Muscle layer of duodenum (tissue), 2 donors: ENCODE measurements around the gene ERC1.
"Not testable (repeated sequence)": the region's sequence is repeated elsewhere in the genome, so short reads cannot be mapped to it uniquely, and the experiment has no call there.

ENCODE experiments used
- H3K27ac ChIP-seq: one replicate; pipeline ENCODE4 v1.7.0; 2013; ENCODE audit warnings: mild to moderate bottlenecking, low read length
- H3K27me3 ChIP-seq: one replicate; pipeline ENCODE4 v1.7.0; 2013; ENCODE audit warnings: low read depth, mild to moderate bottlenecking, control low read depth, low read length
- H3K36me3 ChIP-seq, 2 donors: one replicate each; pipeline ENCODE4 v1.7.0; 2013; ENCODE audit warnings: low read length in 2 of 2, control low read depth in 1 of 2, mild to moderate bottlenecking in 1 of 2; ENCODE audit not compliant: insufficient read depth in 2 of 2, control insufficient read depth in 1 of 2
- H3K4me1 ChIP-seq, 2 donors: one replicate each; pipeline ENCODE4 v1.7.0; 2013; ENCODE audit warnings: low read length in 2 of 2, mild to moderate bottlenecking in 2 of 2, control low read depth in 1 of 2, moderate library complexity in 1 of 2; ENCODE audit not compliant: insufficient read depth in 2 of 2, control insufficient read depth in 1 of 2
- H3K4me3 ChIP-seq, 2 donors: one replicate each; pipeline ENCODE4 v1.7.0; 2013; ENCODE audit warnings: low read length in 2 of 2, low read depth in 1 of 2, mild to moderate bottlenecking in 1 of 2
- H3K9me3 ChIP-seq, 2 donors: one replicate each; pipeline ENCODE4 v1.7.0; 2013; ENCODE audit warnings: low read length in 2 of 2, control low read depth in 1 of 2, mild to moderate bottlenecking in 1 of 2; ENCODE audit not compliant: control insufficient read depth in 1 of 2
- donor health status: healthy.

ERC1 gene

GRCh38 chr12:1329784-1330476, 338.9 kb downstream of the ERC1 start:
- H3K4me1 ChIP-seq, result no peaks in the 10 kb centered on the region
- no peak overlapping the region for H3K4me3 ChIP-seq
- H3K36me3 ChIP-seq, result no peaks in the 10 kb centered on the region
- H3K9me3 ChIP-seq, result no peaks in the 10 kb centered on the region
- no peaks in the 10 kb centered on the region for H3K27me3 ChIP-seq
- H3K27ac ChIP-seq, result no peak overlapping the region

GRCh38 chr12:1330477-1330827, 339.4 kb downstream of the ERC1 start:
- Histone ChIP-seq H3K27ac (no peak overlapping the region), H3K9me3 (no peaks in the 10 kb centered on the region), H3K4me1 (no peaks in the 10 kb centered on the region), H3K36me3 (no peaks in the 10 kb centered on the region), H3K27me3 (no peaks in the 10 kb centered on the region), H3K4me3 (no peak overlapping the region)

GRCh38 chr12:1332327-1332726, 341.3 kb downstream of the ERC1 start:
- H3K4me3 ChIP-seq, result no peak overlapping the region
- no peaks in the 10 kb centered on the region for H3K36me3 ChIP-seq
- H3K27me3 ChIP-seq, result no peaks in the 10 kb centered on the region
- H3K4me1 ChIP-seq, result no peaks in the 10 kb centered on the region
- H3K9me3 ChIP-seq, result no peaks in the 10 kb centered on the region
- no peak overlapping the region for H3K27ac ChIP-seq

- no peaks in the 10 kb centered on the region for H3K4me1 ChIP-seq
- no peaks in the 10 kb centered on the region for H3K36me3 ChIP-seq
- H3K9me3 ChIP-seq, result no peaks in the 10 kb centered on the region
- no peaks in the 10 kb centered on the region for H3K27me3 ChIP-seq
- H3K4me3 ChIP-seq, result no peak overlapping the region
- no peak overlapping the region for H3K27ac ChIP-seq
These were observed 347.6 kb downstream of the ERC1 start for GRCh38 chr12:1338483-1339177.

GRCh38 chr12:1339178-1339541, 348.1 kb downstream of the ERC1 start:
- not testable (repeated sequence) for H3K27me3 ChIP-seq, H3K9me3 ChIP-seq, H3K4me1 ChIP-seq, H3K36me3 ChIP-seq, H3K27ac ChIP-seq, H3K4me3 ChIP-seq

GRCh38 chr12:1339618-1340319, 348.7 kb downstream of the ERC1 start:
- Histone ChIP-seq H3K36me3 (no peaks in the 10 kb centered on the region), H3K4me3 (no peak overlapping the region), H3K9me3 (no peaks in the 10 kb centered on the region), H3K27ac (no peak overlapping the region), H3K27me3 (no peaks in the 10 kb centered on the region), H3K4me1 (no peaks in the 10 kb centered on the region)

- not testable (repeated sequence) for H3K4me1 ChIP-seq, H3K27me3 ChIP-seq, H3K27ac ChIP-seq, H3K36me3 ChIP-seq, H3K4me3 ChIP-seq, H3K9me3 ChIP-seq
These were observed 350.2 kb downstream of the ERC1 start for GRCh38 chr12:1341270-1341669.

GRCh38 chr12:1343422-1343821, 352.4 kb downstream of the ERC1 start:
- Histone ChIP-seq H3K4me3 (no peak overlapping the region), H3K27me3 (no peaks in the 10 kb centered on the region), H3K36me3 (no peaks in the 10 kb centered on the region), H3K9me3 (no peaks in the 10 kb centered on the region), H3K4me1 (no peaks in the 10 kb centered on the region), H3K27ac (no peak overlapping the region)

GRCh38 chr12:1344245-1344644, 353.2 kb downstream of the ERC1 start:
- Histone ChIP-seq H3K4me1 (peaks cover 0 to 6% of the 10 kb centered on the region in 2 donors), H3K27ac (no peak overlapping the region), H3K4me3 (no peak overlapping the region), H3K36me3 (no peaks in the 10 kb centered on the region), H3K9me3 (no peaks in the 10 kb centered on the region), H3K27me3 (no peaks in the 10 kb centered on the region)

- Histone ChIP-seq H3K27ac (no peak overlapping the region), H3K4me3 (no peak overlapping the region), H3K9me3 (no peaks in the 10 kb centered on the region), H3K27me3 (no peaks in the 10 kb centered on the region), H3K36me3 (no peaks in the 10 kb centered on the region), H3K4me1 (peaks cover 0 to 6% of the 10 kb centered on the region in 2 donors)
These were observed 355.1 kb downstream of the ERC1 start for GRCh38 chr12:1346126-1346525.

GRCh38 chr12:1347294-1347693, 356.3 kb downstream of the ERC1 start:
- no peaks in the 10 kb centered on the region for H3K27me3 ChIP-seq
- no peak overlapping the region for H3K27ac ChIP-seq
- no peaks in the 10 kb centered on the region for H3K9me3 ChIP-seq
- H3K4me3 ChIP-seq, result no peak overlapping the region
- H3K36me3 ChIP-seq, result no peaks in the 10 kb centered on the region
- peaks cover 0 to 6% of the 10 kb centered on the region in 2 donors for H3K4me1 ChIP-seq
